GM12878 (cell line): ENCODE measurements around the gene RABGEF1. TPM values are rescaled to one million over a fixed set of nuclear protein-coding genes. Genes with fewer than 3 reads are reported as not detected.

Experiments
- ATAC-seq: fragments of 200-7000 bp; cut with Tn5 transposase; 3 replicates; pipeline ENCODE4 v1.9.1; 2020; ENCODE audit warnings: mild to moderate bottlenecking, moderate library complexity
- BruUV-seq: library from RNA; stranded (reverse); fragments of 400-500 nt; replicated peaks from 2 replicates; lab custom pipeline; 2021; lab: Mats Ljungman, UMichigan
- CTCF ChIA-PET: fragments of 300-600 bp; sonication (Branson Sonifier 250); formaldehyde crosslinking; extraction: SDS; loops from one replicate; lab custom pipeline; 2021; ENCODE audit warnings: inconsistent platforms; lab: Yijun Ruan, JAX
- POLR2A ChIA-PET: fragments of 350-600 bp; formaldehyde crosslinking; extraction: SDS; loops from one replicate; lab custom pipeline; 2021; ENCODE audit warnings: inconsistent platforms; lab: Charles Lee
- RAD21 ChIA-PET: fragments of 300-600 bp; sonication (Branson Sonifier 250); formaldehyde crosslinking; loops from one replicate; lab custom pipeline; 2023; ENCODE audit warnings: antibody characterized with exemption; ENCODE audit not compliant: unreplicated experiment; lab: Charles Lee
- SMC1A ChIA-PET: fragments of 300-600 bp; sonication (Branson Sonifier 250); formaldehyde crosslinking; loops from one replicate; lab custom pipeline; 2023; ENCODE audit not compliant: unreplicated experiment, uncharacterized antibody; lab: Charles Lee
- DNase-seq: peaks from one replicate; pipeline ENCODE4 v3.0.0-alpha.2; 2011; ENCODE audit warnings: low read depth, low spot score
- FAIRE-seq: peaks from 3 replicates; lab custom pipeline; 2011; peaks lifted over from hg19 to GRCh38; lab: Jason Lieb, UNC
- H2AFZ ChIP-seq: 2 replicates; pipeline ENCODE4 v1.6.0; 2011; ENCODE audit warnings: low read depth, low read length, control low read depth; ENCODE audit not compliant: control insufficient read depth
- H3K27ac ChIP-seq: 2 replicates; pipeline ENCODE4 v1.5.1; 2011; ENCODE audit warnings: control low read depth; ENCODE audit not compliant: control insufficient read depth, insufficient read depth
- H3K27me3 ChIP-seq, 2 experiments: replicated peaks in 1 of 2; 2 replicates each; pipeline versions ENCODE4 v1.6.0 to v1.6.1; 2011; ENCODE audit warnings: low read length in 1 of 2; ENCODE audit not compliant: control insufficient read depth in 2 of 2, insufficient read depth in 2 of 2
- H3K36me3 ChIP-seq, 2 experiments: 2 replicates each; pipeline ENCODE4 v1.5.1; 2011; ENCODE audit warnings: low read length in 1 of 2; ENCODE audit not compliant: control insufficient read depth in 2 of 2, insufficient read depth in 2 of 2
- H3K4me1 ChIP-seq: 2 replicates; pipeline ENCODE4 v1.6.1; 2011; ENCODE audit warnings: mild to moderate bottlenecking, low read length, moderate library complexity, mixed read lengths; ENCODE audit not compliant: control insufficient read depth, insufficient read depth
- H3K4me2 ChIP-seq: 2 replicates; pipeline ENCODE4 v1.6.0; 2011; ENCODE audit warnings: control low read depth; ENCODE audit not compliant: control insufficient read depth, insufficient read depth
- H3K4me3 ChIP-seq: fragments of 200-600 bp; sonication (generic); 2 replicates; pipeline ENCODE4 v1.5.1; 2016
- H3K79me2 ChIP-seq: 2 replicates; pipeline ENCODE4 v1.6.0; 2011; ENCODE audit warnings: low read length; ENCODE audit not compliant: control insufficient read depth, insufficient read depth
- H3K9ac ChIP-seq: 2 replicates; pipeline ENCODE4 v1.8.0; 2011; ENCODE audit warnings: low read length, control low read depth, mixed read lengths; ENCODE audit not compliant: control insufficient read depth, insufficient read depth
- H3K9me3 ChIP-seq: replicated peaks from 3 replicates; pipeline ENCODE4 v1.5.1; 2011; ENCODE audit warnings: mild to moderate bottlenecking, low read length; ENCODE audit not compliant: control insufficient read depth, insufficient read depth
- H4K20me1 ChIP-seq: 2 replicates; pipeline ENCODE4 v1.6.0; 2011; ENCODE audit not compliant: control insufficient read depth, insufficient read depth
- CBFB ChIP-seq: IDR thresholded peaks from 2 replicates; pipeline ENCODE4 v1.6.1; 2016; ENCODE audit warnings: antibody characterized with exemption, low read depth
- CBX3 ChIP-seq: fragments of 200-600 bp; sonication (generic); IDR thresholded peaks from 2 replicates; pipeline ENCODE4 v1.6.1; 2016; ENCODE audit warnings: low read depth, borderline replicate concordance
- WGBS: methylation state at CpG from one replicate; pipeline ENCODE4 v1.1.6; 2016; ENCODE audit warnings: low lambda C conversion rate; ENCODE audit not compliant: insufficient replicate concordance, insufficient coverage; ENCODE audit errors: missing lambda C conversion rate; 5-methylcytosine and 5-hydroxymethylcytosine counted together
- in situ Hi-C: fragments of 300-500 bp; cut with MboI; formaldehyde crosslinking; loops from 9 replicates; pipeline ENCODE4 v1.14.3; 2018; ENCODE audit warnings: mixed read lengths
- intact Hi-C: fragments of 100-400 bp; cut with micrococcal nuclease; formaldehyde crosslinking; loops from one replicate; pipeline ENCODE4 v1.14.2; 2022; ENCODE audit not compliant: unreplicated experiment
- polyA plus RNA-seq, 11 experiments: library from polyadenylated mRNA; depleted of rRNA in 4 of 11; unstranded in 6 of 11; stranded (reverse) in 5 of 11; fragments of >200 nt; fragmentation: Nextera tagmentation in 4 of 11; fragmentation: Illumina TruSeq in 1 of 11; extraction: Ambion mirVana in 4 of 11; extraction: Trizol in 1 of 11; gene quantifications; 1 replicate in 1 of 11; 2 replicates in 10 of 11; pipeline versions ENCODE4 v1.2.1 to v1.2.3, GENCODE V29; 2011 to 2016; ENCODE audit warnings: inconsistent platforms in 2 of 11, missing spikeins in 2 of 11, low read depth in 1 of 11
- total RNA-seq, 4 experiments: library from RNA; depleted of rRNA in 3 of 4; stranded (reverse); fragments of >200 nt in 3 of 4; fragmentation: Illumina TruSeq in 1 of 4; extraction: Trizol in 1 of 4; gene quantifications; 2 replicates each; pipeline versions ENCODE4 v1.2.1 to v1.2.3, GENCODE V29; 2013 to 2021
- TF ChIP-seq, protein P1 (sequence below): fragments of 150-350 bp; IDR thresholded peaks from 2 replicates; pipeline ENCODE4 v1.6.1; 2014; ENCODE audit warnings: mild to moderate bottlenecking, low read depth, low read length
- TF ChIP-seq, protein P2 (sequence below): IDR thresholded peaks from 2 replicates; pipeline ENCODE4 v1.6.1; 2012; ENCODE audit warnings: low read length, inconsistent platforms

RABGEF1 gene
- total and polyA plus RNA-seq, 10 of the 15 experiments (the other 5 are each of a cell fraction or from before 2014, with no cell fraction given) = 10.2 to 36.4 (median 26.1) TPM

DNA sequence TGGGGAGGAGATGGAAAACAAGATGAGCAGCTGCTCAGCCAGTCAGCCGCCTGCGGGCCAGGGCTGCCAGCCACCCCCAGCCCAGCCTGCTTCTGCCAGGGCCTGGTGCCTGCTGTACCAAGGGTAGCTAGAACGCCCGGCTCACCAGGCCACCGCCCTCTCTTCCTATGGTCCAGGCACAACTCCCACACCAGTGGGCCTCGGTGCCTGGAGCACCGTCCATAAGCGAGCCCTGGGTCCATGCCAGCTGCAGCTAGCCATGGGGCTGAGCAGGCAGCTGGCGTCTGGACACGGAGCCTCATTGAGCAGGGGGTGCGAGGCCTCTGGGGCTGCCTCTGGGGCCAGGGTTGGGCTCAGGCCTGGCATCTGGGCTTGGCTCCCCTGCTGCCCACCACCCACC lies 8.5 kb upstream of the RABGEF1 start:
- H3K9ac ChIP-seq = no peak overlapping the region
- in situ Hi-C loops (no loop called here), intact Hi-C loops (no loop called here)
- ChIA-PET CTCF (no interaction called here), SMC1A (interaction anchor here (1.4 kb wide), 1 partner anchor 11 kb away, joined by 4 read pairs; no protein-coding TSS in a partner anchor), RAD21 (interaction anchor here (0.9 to 1.0 kb wide), 2 partner anchors 11 to 174 kb away, joined by 3 to 4 read pairs; no protein-coding TSS in a partner anchor), POLR2A (no interaction called here)
- peaks cover 4% of the 10 kb centered on the region; the same call in 2 of the 3 replicates for H3K9me3 ChIP-seq
- peaks cover 14% of the 10 kb centered on the region for H3K4me1 ChIP-seq
- no peak overlapping the region for H3K4me2 ChIP-seq
- ATAC-seq = peak; percentile 19; the same call in 2 of the 3 replicates
- no peaks in the 10 kb centered on the region for H4K20me1 ChIP-seq
- WGBS = 95% methylated on average over 10 of the region's 11 CpGs
- DNase-seq = no peak
- H3K79me2 ChIP-seq = no peaks in the 10 kb centered on the region
- no peak overlapping the region for H2AFZ ChIP-seq
- TF ChIP-seq CBFB (no peak), CBX3 (no peak)
- TF ChIP-seq, protein P1, sequence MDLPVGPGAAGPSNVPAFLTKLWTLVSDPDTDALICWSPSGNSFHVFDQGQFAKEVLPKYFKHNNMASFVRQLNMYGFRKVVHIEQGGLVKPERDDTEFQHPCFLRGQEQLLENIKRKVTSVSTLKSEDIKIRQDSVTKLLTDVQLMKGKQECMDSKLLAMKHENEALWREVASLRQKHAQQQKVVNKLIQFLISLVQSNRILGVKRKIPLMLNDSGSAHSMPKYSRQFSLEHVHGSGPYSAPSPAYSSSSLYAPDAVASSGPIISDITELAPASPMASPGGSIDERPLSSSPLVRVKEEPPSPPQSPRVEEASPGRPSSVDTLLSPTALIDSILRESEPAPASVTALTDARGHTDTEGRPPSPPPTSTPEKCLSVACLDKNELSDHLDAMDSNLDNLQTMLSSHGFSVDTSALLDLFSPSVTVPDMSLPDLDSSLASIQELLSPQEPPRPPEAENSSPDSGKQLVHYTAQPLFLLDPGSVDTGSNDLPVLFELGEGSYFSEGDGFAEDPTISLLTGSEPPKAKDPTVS = no peak
- TF ChIP-seq, protein P2, sequence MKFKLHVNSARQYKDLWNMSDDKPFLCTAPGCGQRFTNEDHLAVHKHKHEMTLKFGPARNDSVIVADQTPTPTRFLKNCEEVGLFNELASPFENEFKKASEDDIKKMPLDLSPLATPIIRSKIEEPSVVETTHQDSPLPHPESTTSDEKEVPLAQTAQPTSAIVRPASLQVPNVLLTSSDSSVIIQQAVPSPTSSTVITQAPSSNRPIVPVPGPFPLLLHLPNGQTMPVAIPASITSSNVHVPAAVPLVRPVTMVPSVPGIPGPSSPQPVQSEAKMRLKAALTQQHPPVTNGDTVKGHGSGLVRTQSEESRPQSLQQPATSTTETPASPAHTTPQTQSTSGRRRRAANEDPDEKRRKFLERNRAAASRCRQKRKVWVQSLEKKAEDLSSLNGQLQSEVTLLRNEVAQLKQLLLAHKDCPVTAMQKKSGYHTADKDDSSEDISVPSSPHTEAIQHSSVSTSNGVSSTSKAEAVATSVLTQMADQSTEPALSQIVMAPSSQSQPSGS = no peak
- H3K36me3 ChIP-seq = no peaks in the 10 kb centered on the region
- H3K4me3 ChIP-seq = no peak overlapping the region
- no peak overlapping the region for H3K27ac ChIP-seq
- H3K27me3 ChIP-seq = no peaks in the 10 kb centered on the region
- BruUV-seq = no TSS peak
- no peak for FAIRE-seq
